Medulla oblongata (tissue), 1 donor: Measurements from ENCODE around the gene TTLL8.

Source experiments
- DNase-seq: peaks from one replicate; pipeline ENCODE4 v3.0.0-alpha.2; 2015; ENCODE audit errors: extremely low spot score

The TTLL8 gene

GRCh38 chr22:50002791-50003190 is 55.3 kb downstream of the TTLL8 start:
- no peak for DNase-seq

DNA sequence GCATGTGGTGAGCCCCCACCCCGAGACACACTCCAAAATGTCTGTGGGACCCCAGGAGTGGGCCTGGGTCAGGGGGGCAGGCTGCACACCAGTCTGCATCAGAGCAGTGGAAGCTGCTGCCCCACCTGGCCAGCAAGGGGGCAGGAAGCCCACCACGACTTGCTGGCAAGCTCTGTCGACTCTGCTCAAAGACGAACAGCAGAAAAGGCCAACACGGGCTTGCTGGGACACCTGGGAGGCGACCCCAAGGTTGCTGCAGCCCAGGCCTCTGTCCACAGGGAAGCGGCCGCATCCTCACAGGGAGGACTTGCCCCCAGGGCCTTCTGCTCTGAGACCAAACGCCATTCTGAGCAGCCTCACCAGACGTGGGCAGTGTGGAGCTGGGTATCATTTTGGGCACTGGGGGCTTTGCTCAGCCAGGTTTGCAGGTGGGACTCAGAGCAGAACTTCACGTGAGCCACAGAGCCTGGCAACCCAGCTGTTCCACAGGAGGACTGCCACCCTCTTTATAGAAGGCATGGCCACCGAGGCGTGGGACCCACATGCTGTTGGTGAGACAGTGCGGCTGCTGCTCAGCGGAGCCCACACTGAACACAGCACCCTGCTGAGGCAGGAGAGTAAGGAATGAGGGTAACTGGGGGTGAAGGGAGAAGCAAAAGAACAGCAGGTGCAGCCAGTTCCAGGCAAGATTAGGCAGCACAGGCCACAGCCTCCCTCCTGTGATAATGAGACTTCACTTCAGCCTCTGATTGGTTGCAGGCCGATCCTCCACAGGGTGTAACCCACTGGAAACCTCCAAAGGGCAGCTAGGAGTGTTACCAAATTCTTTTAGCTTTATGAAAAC is 56.5 kb downstream of the TTLL8 start:
- DNase-seq, result no peak

- no peak for DNase-seq
These were observed 57.3 kb downstream of the TTLL8 start for GRCh38 chr22:50000587-50001387.

DNA sequence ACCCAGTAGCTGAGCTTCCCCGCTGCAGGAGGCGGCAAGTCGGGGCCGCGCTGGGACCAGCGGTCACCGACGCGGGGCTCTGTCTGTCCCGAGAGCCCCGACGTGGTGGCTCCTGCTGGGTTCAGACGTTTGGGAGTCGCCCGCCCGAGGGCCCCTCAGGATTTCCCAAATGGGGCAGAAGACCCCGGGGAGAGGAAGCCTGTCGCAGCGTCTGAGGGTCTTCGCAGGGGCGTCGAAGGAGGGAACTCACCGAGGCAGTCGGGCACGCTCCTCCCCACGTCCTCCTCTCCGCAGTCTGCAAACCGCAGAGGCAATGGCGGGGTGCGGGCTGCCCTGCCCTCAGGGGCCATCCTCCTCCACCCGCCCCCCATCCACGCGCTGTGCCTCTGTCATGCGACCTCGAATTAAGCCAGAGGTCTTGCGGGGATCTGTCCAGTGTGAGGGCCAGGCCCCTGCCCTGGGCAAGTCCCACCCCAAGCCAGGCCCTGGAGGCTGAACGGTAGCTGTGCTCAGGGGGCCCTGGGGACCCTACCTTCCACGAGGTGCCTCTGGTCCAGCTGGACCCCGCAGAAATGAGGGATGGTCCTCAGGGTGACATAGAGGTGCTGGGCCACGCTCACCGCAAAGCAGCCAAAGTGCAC is 58.0 kb downstream of the TTLL8 start:
- DNase-seq, result no peak

DNA sequence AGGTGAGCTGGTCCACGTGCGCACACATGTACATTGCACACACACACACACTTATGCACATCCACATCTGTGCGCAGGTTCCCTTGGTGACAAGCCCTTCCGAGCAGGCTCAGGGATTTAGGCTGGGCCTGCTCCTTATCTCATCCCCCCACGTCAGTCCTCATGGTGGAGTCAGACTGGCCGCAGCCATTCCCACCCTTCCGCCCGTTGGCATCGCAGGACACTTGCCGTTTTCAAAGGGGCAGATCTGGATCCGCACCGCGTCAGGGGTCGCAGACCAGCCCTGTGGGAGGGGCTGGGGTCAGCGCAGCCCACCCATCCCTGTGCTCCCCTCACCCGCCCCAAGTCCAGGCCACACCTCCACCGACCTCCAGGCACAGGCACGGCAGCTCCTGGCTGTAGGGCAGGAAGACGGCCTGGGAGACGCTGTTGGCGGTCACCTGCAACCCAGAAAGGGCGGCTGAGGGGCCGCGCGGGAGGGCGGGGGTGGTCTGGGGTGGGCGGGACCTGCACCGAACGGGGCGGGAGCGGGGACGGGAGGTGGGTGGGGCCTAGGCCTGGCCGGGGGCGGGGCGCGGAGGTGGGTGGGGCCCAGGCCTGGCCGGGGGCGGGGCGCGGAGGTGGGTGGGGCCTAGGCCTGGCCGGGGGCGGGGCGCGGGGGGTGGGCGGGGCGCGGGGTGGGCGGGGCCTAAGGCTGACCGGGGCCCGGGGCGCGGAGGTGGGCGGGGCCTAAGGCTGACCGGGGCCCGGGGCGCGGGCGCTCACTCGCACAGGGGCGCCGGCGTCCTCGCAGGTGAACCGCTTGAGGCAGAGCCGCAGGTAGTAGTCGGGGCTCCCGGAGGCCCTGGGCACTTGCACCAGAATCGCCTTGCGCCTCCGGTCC is 58.8 kb downstream of the TTLL8 start:
- no peak for DNase-seq

GRCh38 chr22:49998718-49999062 is 59.4 kb downstream of the TTLL8 start:
- DNase-seq, result no peak

DNA sequence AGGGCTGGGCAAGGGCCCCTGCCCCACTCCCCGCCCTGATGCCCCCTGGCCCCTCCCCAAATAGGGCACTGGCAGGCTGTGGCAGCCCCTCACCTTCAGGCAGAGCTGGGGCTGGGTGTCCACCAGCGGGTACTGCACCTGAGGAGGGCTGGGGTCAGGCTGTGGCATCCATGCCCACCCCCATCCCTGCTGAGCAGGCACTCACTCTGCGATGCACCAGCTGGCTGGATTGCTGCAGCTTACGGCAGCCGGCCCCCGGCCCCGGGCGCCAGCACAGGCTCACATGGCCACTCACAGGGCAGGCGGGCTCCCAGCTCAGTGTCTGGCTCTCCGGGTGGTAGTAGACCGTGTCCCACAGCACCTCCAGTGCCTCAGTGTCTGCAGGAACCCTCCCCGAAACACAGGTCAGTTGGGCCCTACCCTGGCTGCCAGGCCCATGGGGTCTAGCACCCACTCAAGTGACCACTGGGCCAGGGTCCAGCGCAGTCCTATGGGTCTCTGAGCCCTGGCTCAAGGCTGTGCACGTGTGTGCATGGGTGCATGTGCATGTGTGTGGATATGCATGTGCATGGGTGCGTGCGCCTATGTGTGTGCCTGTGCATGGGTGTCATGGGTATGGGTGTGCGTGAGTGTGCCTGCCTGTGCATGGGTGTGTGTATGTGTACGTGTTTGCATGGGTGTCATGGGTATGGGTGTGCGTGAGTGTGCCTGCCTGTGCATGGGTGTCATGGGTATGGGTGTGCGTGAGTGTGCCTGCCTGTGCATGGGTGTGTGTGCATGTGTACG is 60.0 kb downstream of the TTLL8 start:
- DNase-seq, result no peak

DNA sequence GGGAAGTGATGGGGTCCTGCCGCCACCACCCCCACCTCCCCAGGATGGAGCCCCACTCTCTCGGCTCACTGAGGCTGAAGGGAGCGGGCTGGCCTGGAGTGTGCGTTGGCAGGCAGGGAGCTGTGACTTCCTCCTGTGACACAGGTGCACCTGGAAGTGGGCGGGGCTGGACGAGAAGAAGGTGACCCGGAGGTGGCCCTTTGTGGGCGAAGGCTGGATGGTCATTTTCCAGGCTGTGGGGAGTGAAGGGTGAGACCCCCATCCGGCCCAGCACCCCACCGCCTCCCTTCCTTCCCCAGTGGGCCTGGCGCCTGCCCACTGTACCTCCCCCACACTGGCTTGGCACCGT is 60.9 kb downstream of the TTLL8 start:
- DNase-seq, result no peak

- no peak for DNase-seq
These were observed 61.4 kb downstream of the TTLL8 start for GRCh38 chr22:49996518-49997250.

DNA sequence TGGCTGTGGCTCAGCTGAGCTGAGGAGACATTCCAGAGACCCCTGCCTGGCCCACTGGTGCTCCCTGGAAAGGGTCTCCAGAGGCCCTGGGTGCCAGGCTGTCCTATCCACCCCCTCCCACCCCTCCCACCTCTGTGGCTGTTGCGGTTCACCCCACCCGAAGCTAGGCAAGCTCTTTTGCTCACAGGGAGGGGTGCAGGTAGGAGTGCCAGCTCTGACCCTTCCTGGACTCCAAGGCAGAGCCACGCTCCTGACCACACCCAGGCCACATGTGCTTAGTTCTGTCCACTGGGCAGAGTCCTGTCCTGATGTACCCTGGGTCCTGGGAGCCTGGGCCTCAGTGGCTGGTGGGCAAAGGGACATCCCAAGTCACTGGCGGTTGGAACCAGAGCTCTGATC is 62.0 kb downstream of the TTLL8 start:
- no peak for DNase-seq

- DNase-seq, result no peak
These were observed 62.6 kb downstream of the TTLL8 start for GRCh38 chr22:49995361-49996118.

DNA sequence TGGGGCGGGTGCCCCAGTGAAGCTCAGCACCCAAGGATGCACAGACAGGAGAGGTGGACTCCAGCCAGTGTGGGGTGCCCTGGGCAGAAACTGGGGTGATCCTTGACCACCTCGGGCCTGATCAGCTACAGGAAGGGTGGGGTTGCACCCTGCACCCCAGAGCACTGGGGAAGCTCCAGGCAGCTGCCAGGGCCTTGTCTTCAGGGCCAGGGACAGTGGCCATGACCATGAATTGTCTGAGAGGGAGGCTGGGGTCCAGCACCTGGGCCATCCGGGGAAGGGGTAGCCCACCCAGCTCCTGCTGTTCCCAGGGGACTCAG is 63.1 kb downstream of the TTLL8 start:
- no peak for DNase-seq

GRCh38 chr22:49994361-49995040 is 63.6 kb downstream of the TTLL8 start:
- DNase-seq, result no peak

- DNase-seq, result no peak
These were observed 64.3 kb downstream of the TTLL8 start for GRCh38 chr22:49993649-49994360.

- DNase-seq, result peak; percentile 83
These were observed 65.0 kb downstream of the TTLL8 start for GRCh38 chr22:49992921-49993648.

DNA sequence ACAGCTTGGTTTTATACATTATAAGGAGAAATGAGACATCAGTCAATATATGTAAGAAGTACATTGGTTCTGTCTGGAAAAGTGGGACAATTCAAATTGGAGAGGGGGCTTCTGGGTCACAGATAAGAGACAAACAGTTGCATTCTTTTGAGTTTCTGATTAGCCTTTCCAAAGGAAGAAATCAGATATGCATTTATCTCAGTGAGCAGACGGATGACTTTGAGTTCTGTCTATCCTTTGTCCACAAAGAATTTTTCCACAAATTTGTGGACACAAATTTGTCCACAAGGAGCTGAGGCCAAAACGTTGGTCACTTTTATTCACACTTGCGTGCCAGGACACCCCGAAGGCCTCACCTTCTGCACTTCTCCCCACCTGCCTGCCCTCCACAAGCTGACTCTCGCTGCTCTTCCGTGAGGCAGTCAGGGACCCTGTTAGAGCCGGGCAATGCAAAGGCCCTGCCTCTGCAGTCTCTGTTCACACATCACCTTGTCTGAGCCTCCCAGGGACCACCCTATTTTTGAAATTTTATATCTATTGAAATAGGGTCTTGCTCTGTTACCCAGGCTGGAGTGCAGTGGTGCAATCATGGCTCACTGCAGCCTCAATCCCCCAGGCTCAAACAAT is 66.1 kb downstream of the TTLL8 start:
- no peak for DNase-seq

- no peak for DNase-seq
These were observed 66.9 kb downstream of the TTLL8 start for GRCh38 chr22:49991167-49991566.
